AG20443 (cell line): ENCODE measurements around the gene OR4S2.

Experiments
- DNase-seq: peaks from one replicate; pipeline ENCODE4 v3.0.0; 2012; ENCODE audit warnings: low spot score, mixed read lengths

OR4S2 gene, protein sequence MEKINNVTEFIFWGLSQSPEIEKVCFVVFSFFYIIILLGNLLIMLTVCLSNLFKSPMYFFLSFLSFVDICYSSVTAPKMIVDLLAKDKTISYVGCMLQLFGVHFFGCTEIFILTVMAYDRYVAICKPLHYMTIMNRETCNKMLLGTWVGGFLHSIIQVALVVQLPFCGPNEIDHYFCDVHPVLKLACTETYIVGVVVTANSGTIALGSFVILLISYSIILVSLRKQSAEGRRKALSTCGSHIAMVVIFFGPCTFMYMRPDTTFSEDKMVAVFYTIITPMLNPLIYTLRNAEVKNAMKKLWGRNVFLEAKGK

DNA sequence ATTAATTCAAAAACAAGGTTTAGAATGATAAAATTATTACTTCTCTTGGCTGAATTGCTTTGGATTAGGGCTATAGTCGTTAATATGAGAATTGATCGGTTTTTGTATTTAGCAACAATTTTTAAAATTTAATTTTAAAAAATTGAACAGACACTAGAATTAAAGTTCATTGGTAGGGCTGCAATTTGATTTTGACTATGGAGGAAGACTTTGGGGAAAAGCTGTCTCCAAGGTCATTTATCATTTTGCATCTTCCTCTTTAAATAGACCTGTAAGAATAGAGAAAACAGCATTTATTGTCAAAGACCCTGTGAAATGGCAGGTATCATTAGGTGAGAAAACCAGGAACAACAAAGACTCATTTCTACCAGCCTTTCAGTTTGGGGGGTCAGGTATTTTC lies at the start of gene OR4S2:
OR4S2 (plus strand) TSS at position 301 of the 400 bp plus-strand sequence. CDS start 2,577 bp downstream, outside the sequence.
- no peak for DNase-seq

DNA sequence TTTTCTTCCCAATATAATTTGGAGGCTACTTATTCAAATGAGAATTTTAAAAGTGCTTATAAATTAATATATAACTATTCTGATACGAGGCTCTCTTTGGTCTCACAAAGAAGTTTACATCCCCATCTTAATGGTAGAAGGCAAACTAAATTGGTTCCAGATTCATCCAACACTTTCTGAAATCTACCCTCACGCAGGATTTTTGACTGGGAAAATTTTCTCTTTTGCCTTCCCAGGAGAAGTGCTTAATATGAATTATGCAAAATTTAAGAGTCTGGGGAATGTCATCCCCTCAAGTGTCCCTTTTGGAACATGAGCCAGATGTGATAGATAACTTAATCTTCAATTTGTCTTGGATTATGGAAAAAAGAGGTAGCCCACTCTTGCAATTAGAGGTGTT lies 40.6 kb upstream of the OR4S2 start, which contains the start of gene OR4C11:
OR4C11 (minus strand) TSS at position 101 of the 400 bp plus-strand sequence. CDS start 3,272 bp downstream, outside the sequence.
- DNase-seq = no peak

DNA sequence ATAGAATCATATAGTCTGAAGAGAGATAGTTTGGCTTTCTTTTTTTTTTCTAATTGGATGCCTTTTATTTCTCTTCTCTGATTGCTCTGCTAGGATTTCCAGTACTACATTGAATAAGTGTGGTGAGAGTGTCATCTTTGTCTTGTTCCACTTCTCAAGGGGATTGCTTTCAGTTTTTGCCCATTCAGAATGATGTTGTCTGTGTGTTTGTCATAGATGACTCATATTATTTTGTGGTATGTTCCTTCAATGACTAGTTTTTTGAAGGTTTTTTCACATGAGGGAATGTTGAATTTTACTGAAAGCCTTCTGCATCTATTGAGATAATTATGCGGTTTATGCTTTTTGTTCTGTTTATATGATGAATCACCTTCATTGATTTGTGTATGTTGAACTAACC lies 23.6 kb upstream of the OR4S2 start:
- no peak for DNase-seq

DNA sequence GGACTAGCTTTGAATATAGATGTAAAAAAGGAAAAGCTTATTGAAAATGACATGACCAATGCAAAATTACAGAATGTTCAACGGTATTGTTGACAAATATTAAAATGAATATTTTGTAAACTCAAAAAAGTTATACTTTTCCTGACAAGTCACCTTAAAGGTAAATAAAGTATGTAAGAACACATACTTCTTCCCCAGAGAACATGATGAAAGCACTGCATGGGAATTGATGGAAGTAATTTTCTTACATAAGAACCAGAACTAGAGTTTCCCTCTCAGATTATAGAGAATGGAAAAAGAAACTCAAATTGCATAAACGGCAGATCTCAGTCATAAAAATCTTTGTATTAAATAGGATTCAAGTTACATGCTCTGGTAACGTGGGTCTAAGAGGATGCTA lies 13.3 kb upstream of the OR4S2 start, which contains the start of gene OR4P4:
OR4P4 (plus strand) TSS at position 301 of the 400 bp plus-strand sequence.
- DNase-seq = no peak

DNA sequence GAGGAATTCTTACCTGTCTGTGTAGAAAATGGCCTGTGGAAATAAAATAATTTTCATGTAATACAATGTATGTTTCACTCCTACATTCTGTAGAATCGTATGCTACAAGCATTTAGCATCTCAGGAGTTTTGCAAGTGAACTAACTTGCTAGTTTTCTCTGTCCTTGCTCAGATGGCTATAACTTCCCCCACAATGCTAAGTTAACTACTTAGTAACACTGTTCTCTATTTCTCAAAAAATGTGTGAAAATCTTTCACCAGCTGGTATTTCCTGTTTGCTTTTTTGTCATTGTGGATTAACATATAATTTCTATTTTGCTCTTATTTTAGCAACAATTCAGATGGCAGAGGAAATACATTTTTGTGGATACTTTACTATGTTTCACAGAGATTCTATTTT lies 4.4 kb downstream of the OR4S2 start:
- DNase-seq = no peak

DNA sequence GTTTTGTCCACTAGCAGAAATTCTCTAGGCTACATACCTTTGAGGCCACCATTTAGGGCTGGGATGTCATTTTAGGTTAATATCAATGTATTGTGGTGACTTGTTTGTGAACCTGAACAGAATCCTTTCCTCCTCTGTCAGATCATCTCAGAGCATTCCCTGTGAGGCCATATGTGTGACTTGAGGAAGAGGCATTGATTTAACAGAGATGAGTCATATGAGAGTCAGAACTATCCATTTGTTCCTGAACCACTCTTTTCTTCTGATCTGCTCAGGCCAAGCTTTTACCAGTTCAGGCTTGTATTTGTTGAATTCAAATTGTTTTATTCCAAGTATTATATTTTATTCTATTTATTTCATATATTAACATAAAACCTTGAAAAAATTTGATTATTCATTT lies 7.0 kb downstream of the OR4S2 start:
- no peak for DNase-seq

DNA sequence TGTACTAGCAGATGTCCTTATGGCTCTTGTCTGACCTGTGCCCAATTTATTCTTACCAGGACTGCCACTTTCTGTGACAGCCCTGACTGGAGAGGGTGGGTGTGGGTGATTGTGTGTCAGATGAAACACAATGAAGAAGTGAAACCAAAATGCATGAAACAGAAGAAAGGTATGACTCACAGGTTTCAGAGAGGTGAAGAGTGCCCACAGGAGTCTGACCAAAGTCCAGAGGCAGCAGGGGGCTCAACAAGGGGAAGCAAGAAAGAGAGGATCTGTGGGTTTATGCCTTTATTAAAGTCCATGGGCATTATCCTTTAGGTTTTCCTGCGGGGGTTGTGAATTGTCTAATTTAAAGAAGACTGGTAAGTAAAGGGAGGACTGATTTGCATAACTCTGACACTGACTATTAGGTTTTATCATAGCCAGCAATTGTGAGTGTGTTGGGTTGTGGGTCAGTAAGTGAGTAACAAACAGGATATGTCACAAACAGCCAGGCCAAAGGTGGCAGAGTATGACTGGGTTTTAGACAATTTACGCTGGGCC lies 10.0 kb downstream of the OR4S2 start:
- no peak for DNase-seq

DNA sequence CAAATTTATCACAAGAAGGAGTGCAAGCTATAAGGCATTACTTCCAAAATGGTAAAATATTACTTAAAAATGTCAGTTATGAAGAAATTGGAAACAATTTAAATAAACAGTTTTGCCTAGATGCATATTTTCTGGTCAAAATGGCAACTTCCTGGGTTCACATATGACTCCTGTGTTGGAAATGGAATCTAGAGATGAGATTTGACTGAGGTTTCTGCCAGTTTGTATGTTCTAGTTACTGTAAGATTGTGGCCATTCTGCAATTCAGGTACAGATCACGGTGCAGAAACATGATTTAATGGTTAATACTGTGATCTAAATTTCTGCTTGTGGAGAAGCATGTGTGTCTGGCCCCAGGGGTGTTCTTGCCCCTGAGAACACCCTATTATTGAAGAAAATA lies 10.5 kb downstream of the OR4S2 start:
- no peak for DNase-seq

DNA sequence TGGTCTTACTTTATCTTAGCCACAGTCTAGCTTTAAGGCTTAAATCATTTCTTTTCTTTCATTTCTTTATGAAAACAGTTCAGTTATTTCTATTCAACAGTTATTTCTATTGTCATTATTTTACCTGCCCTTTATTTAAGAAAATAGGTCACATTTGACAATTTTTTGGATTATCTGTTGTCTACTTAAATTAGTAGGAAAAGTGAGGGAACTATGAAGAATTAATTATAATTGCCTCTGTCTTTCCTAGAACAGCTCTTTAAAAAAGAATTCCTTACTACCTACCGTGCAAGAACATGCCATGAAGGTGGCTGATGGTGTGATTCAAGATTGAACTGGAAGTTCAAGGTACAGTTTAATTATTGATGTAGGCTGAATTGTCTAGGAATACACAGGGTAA lies 13.8 kb downstream of the OR4S2 start, which contains the start of gene OR4C6:
OR4C6 (plus strand) TSS at position 301 of the 400 bp plus-strand sequence. CDS start 2,966 bp downstream, outside the sequence.
- no peak for DNase-seq

DNA sequence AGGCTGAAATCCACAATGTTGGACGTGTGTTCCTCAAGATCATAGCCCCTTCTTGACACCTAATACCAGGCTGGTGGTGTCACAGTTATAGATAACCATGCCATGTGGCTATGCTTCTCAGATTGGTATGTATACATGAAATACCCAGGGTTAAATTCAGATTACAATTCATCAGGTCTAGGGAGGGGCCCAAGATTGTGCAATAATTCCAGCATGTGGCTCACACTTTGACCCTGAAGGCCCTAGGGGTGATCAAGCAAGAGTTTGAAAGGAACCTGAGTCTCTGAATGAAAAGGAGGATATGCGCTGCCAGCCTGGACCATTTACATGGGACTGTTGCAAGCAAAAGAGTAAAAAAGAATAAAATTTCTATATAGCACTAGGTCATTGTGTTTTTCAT lies 21.2 kb downstream of the OR4S2 start:
- DNase-seq = no peak

DNA sequence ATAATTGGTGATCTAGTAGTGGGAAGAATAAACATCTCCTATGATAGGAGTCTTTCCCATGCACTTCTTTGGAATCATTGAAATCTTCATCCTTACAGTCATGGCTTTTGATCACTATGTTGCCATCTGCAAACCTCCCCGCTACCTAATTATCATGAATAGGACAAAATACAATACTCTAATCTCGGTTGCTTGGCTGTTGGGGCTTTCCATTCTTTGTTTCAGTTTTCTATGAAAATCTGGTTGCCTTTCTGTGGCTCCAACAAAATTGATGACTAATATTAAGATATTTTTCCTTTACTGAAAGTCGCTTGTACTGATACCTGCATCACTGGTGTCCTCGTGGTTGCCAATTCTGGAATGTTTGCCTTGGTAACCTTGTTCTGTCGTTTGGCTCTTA lies 25.7 kb downstream of the OR4S2 start:
- DNase-seq = no peak

DNA sequence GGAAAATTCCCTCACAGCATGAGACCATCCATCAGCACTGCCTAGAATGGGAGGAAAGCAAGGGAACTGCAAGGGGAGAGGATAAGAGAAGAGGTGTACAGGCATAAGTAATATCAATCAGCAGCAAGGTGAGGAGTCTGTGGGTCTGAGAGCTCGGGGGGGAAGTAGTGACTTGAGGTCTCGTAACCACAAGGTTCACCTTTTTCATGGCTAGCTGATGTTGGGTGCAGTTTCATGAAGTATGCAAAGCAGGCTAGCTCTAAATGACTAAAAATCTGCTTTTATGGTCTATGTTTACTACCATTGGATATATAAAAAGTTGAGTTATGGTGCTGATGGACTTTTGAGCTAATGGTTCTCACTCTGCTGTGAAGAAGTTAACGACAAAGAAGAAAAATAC lies 49.7 kb downstream of the OR4S2 start:
- DNase-seq = no peak

DNA sequence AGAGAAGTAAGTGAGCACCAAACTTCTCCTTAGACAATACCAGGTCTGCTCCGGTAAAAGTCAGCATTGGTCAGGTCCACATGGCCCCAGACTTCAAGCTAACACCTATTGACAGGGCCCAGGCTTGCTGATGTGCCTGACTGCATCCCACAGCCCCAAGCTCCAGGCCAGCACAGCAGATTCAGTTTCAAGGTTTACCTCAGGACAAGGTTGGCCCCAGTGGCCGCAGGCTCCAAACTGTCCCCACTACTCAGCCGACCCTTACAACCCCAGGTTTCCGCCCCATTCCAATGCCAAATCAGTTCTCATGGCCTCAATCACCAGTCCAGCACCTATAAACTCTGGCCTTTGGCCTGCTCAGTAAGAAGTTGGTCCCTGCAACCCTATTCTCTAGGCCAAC lies 53.3 kb downstream of the OR4S2 start:
- no peak for DNase-seq
